MM.1S (cell line): ENCODE measurements around the gene MYRFL.

ENCODE experiments used
- EZH2 ChIP-seq: fragments of 300-600 bp; sonication (generic); optimal IDR thresholded peaks from 2 replicates; pipeline ENCODE3; 2017; ENCODE audit warnings: low read depth, mild to moderate bottlenecking, antibody characterized with exemption, low read length, mixed read lengths
- TF ChIP-seq, protein P1 (sequence below): fragments of 300-600 bp; sonication (generic); IDR thresholded peaks from 2 replicates; pipeline ENCODE4 v1.5.1; 2016; ENCODE audit warnings: antibody characterized with exemption, low read length, mixed read lengths

DNA sequence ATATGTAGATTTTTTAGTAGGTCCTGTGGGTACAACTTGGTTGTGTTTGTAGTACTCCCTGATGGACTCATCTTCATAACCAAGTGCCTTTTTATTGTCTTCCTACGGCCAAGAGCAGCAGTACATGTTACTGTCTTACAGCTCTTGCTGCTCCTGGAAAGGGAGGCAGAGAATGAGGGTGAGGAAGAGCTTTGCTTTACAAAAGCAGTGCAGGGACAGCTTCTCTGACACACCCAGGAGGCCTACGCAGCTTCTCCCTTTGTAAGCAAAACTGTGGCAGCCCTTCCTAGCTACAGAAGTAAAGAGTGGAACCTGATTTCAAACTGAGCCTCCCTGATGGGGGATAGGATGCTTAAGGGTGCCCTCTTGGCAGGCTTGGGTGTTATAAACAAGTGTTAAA, 18.6 kb downstream of the MYRFL start:
- no peak for TF ChIP-seq EZH2
- TF ChIP-seq, protein P1, sequence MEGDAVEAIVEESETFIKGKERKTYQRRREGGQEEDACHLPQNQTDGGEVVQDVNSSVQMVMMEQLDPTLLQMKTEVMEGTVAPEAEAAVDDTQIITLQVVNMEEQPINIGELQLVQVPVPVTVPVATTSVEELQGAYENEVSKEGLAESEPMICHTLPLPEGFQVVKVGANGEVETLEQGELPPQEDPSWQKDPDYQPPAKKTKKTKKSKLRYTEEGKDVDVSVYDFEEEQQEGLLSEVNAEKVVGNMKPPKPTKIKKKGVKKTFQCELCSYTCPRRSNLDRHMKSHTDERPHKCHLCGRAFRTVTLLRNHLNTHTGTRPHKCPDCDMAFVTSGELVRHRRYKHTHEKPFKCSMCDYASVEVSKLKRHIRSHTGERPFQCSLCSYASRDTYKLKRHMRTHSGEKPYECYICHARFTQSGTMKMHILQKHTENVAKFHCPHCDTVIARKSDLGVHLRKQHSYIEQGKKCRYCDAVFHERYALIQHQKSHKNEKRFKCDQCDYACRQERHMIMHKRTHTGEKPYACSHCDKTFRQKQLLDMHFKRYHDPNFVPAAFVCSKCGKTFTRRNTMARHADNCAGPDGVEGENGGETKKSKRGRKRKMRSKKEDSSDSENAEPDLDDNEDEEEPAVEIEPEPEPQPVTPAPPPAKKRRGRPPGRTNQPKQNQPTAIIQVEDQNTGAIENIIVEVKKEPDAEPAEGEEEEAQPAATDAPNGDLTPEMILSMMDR, result no peak
